ENCODE measurements around the gene HDAC4. TPM values are rescaled to one million over a fixed set of nuclear protein-coding genes. Genes with fewer than 3 reads are reported as not detected.
A peak's percentile ranks its signal among the peaks of the same experiment; 100 is the strongest.

The HDAC4 gene
- total RNA-seq, 2 donors from 2014 or later, result 9.3 to 139 TPM

DNA sequence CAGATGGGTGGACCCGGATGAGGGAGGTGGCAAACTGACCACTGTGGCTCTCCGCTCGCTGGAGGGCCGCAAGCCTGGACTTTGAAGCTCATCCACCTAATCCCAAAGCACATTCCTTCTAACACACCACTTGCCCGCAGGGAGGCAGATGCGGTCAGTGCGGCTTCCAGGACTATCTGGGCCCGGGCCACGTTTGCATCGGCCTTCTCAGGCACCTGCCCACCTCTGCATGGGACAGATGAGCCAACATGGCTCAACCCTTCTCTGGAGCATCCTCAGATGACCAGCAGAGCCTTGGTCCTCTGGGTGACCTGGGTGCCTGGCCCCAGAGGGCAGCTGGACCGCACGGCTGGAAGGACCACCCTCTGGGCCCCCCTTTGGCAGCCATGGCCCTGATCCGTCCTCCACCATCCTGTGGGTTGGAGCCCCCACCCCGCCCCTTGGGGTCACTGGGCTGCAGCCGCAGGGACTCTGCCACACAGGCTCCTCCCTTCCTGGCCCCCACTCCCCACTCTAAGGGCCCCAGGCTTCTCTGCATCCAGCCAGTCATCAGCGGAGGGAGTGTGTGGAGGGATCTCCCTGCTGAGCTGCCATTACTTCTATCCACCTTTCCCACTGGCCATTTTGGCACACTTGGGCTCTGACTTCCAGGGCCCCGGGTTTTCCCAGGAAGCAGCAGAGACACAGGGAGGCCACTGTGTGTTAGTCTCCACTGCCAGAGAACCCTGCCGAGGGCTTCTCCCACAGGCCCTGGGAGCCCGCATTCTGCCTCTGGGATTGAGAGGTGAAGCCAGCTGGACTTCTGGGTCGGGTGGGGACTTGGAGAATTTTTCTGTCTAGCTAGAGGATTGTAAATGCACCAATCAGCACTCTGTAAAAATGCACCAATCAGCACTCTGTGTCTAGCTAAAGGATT is 12.3 kb downstream of the HDAC4 start:
- Histone ChIP-seq H3K9me3 (no peaks in the 10 kb centered on the region), H3K36me3 (replicated peaks in 1 of 2; ENCODE audit: insufficient read depth in 1 of 2, low read depth in 2 of 2) (no peaks in the 10 kb centered on the region), H3K27me3 (no peaks in the 10 kb centered on the region), H3K4me1 (peaks cover under 1% of the 10 kb centered on the region), H3K27ac (no peak overlapping the region), H3K4me3 (no peak overlapping the region)
- ATAC-seq, result no peak
- DNase-seq, result no peak
- 95 to 98% methylated on average over 9 to 18 of the region's 20 CpGs for WGBS, 2 donors
- TF ChIP-seq, protein P1, sequence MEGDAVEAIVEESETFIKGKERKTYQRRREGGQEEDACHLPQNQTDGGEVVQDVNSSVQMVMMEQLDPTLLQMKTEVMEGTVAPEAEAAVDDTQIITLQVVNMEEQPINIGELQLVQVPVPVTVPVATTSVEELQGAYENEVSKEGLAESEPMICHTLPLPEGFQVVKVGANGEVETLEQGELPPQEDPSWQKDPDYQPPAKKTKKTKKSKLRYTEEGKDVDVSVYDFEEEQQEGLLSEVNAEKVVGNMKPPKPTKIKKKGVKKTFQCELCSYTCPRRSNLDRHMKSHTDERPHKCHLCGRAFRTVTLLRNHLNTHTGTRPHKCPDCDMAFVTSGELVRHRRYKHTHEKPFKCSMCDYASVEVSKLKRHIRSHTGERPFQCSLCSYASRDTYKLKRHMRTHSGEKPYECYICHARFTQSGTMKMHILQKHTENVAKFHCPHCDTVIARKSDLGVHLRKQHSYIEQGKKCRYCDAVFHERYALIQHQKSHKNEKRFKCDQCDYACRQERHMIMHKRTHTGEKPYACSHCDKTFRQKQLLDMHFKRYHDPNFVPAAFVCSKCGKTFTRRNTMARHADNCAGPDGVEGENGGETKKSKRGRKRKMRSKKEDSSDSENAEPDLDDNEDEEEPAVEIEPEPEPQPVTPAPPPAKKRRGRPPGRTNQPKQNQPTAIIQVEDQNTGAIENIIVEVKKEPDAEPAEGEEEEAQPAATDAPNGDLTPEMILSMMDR (IDR thresholded peaks at IDR 0.05), result no peak
- TF ChIP-seq POLR2A (IDR thresholded peaks at IDR 0.05), result no peak
- intact Hi-C loops (cut with DNase I), result no loop called here

DNA sequence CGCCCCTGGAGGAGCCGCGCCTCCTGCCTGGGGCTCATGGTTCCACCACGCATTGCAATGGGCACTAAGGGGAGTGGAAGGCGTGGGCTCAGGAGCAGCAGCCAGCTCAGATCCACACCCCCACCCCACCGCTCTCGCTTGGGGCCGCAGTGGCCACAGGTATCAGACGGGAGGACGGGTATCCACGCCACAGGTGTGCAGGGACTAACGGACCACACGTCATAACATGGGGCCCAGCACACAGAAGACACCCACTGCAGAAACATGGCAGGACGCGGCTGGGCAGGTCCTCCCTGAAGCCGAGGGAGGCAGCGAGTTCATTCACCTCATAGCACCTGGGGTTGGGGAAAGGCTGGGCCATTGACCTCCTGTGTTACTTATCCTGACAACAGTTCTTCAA is 13.0 kb downstream of the HDAC4 start:
- H3K27ac ChIP-seq, result no peak overlapping the region
- H3K36me3 ChIP-seq (replicated peaks in 1 of 2; ENCODE audit: insufficient read depth in 1 of 2, low read depth in 2 of 2), result no peaks in the 10 kb centered on the region
- H3K9me3 ChIP-seq, result no peaks in the 10 kb centered on the region
- intact Hi-C loops (cut with DNase I), result no loop called here
- TF ChIP-seq, protein P1 (IDR thresholded peaks at IDR 0.05), result no peak
- no peak for TF ChIP-seq POLR2A (IDR thresholded peaks at IDR 0.05)
- DNase-seq (no peak), ATAC-seq (no peak)
- H3K4me3 ChIP-seq, result no peak overlapping the region
- 92 to 96% methylated on average over 4 to 17 of the region's 17 CpGs for WGBS, 2 donors
- H3K4me1 ChIP-seq, result no peaks in the 10 kb centered on the region
- no peaks in the 10 kb centered on the region for H3K27me3 ChIP-seq

DNA sequence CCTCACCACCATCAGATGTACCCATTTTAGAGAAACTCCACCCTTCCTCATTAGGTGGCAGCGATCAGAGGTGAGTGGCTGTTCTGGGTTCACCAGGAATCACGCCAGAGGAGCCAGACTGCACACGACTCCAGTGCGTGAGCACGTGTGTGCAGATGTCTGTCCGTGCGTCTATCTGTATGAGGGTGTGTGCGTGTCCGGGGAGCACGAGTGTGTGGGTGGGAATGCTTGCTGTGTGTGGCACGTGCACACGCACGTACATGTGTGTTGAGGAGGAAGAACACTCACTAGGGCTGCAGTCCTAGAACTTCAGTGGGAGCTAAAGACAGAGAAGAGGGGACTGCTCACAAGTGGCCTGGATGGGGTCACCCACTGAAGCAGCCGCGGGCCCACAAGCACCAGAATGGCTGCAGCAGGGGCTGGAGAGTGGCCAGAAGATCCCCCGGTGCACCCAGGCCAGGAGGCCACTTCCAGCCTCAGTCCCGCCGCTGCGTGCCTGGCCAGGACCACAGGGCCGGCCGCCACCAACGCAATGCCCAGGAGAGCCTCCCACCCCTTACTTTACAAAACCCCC is 13.9 kb downstream of the HDAC4 start:
- H3K27ac ChIP-seq, result no peak overlapping the region
- no peak for ATAC-seq
- H3K9me3 ChIP-seq, result no peaks in the 10 kb centered on the region
- no peak for TF ChIP-seq POLR2A (IDR thresholded peaks at IDR 0.05)
- TF ChIP-seq, protein P1 (IDR thresholded peaks at IDR 0.05), result no peak
- H3K27me3 ChIP-seq, result no peaks in the 10 kb centered on the region
- no peaks in the 10 kb centered on the region for H3K4me1 ChIP-seq
- DNase-seq, result no peak
- no peak overlapping the region for H3K4me3 ChIP-seq
- intact Hi-C loops (cut with DNase I), result no loop called here
- 93 to 98% methylated on average over 13 to 22 of the region's 22 CpGs for WGBS, 2 donors
- no peaks in the 10 kb centered on the region for H3K36me3 ChIP-seq (replicated peaks in 1 of 2; ENCODE audit: insufficient read depth in 1 of 2, low read depth in 2 of 2)

DNA sequence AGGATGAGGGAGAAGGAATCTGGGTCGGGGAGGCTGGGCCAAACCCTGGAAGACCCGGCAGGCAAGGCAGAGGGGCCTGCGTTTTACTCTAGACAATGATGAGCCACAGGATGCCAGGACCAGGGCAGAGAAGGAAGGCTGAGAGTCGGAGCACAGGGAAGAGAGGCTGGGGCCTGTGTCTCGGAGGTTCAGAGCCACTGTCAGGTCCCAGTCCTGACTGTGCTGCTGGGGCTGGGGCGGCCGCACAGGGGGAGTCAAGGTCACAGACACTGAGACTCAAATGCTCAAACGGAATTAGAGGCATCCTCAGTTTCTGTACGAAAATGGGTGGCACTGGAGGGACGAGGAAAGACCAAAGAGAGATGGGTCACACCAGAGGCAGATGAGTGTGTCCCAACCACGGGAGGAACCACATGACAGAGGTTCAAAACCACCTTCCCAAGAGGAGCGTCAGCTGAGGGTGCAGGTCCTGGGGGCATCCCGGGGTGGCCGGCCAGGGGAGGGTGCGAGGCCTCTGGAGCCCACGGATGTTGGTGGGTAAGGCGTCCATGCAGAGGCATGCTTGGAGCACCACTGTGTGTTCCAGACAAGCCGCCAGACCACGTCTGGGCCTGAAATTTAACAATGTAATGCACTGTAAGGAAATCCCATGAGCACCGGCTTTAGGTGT is 14.7 kb downstream of the HDAC4 start:
- no peak overlapping the region for H3K27ac ChIP-seq
- H3K36me3 ChIP-seq (replicated peaks in 1 of 2; ENCODE audit: insufficient read depth in 1 of 2, low read depth in 2 of 2), result no peaks in the 10 kb centered on the region
- peak in 1 of 4 donors; percentile 2 for DNase-seq
- H3K4me1 ChIP-seq, result no peaks in the 10 kb centered on the region
- no peaks in the 10 kb centered on the region for H3K9me3 ChIP-seq
- H3K27me3 ChIP-seq, result no peaks in the 10 kb centered on the region
- WGBS, 2 donors, result 89 to 90% methylated on average over 20 of the region's 20 CpGs
- no peak overlapping the region for H3K4me3 ChIP-seq
- ATAC-seq, result no peak
- intact Hi-C loops (cut with DNase I), result no loop called here
- TF ChIP-seq, protein P1 (IDR thresholded peaks at IDR 0.05), result no peak
- TF ChIP-seq POLR2A (IDR thresholded peaks at IDR 0.05), result no peak
